SK-N-SH (cell line): ENCODE measurements around the gene BCL11A.

Experiments used
- CTCF ChIP-seq: fragments of 200-600 bp; sonication (generic); IDR thresholded peaks from 2 replicates; pipeline ENCODE4 v1.6.1; 2017; ENCODE audit warnings: antibody characterized with exemption, mild to moderate bottlenecking, moderate library complexity
- ELF1 ChIP-seq: IDR thresholded peaks from 2 replicates; pipeline ENCODE4 v1.4.0; 2012
- EZH2phosphoT487 ChIP-seq: fragments of 200-600 bp; sonication (generic); IDR thresholded peaks from 2 replicates; pipeline ENCODE4 v1.6.1; 2017; ENCODE audit warnings: low read depth, mixed run types, mild to moderate bottlenecking, antibody characterized with exemption, moderate library complexity, borderline replicate concordance
- JUND ChIP-seq: IDR thresholded peaks from 2 replicates; pipeline ENCODE4 v1.4.0; 2012
- MEF2A ChIP-seq: IDR thresholded peaks from 2 replicates; pipeline ENCODE4 v1.4.0; 2012; ENCODE audit warnings: low read depth, borderline replicate concordance
- NFIC ChIP-seq: IDR thresholded peaks from 2 replicates; pipeline ENCODE4 v1.4.0; 2012; ENCODE audit warnings: borderline replicate concordance
- RAD21 ChIP-seq: IDR thresholded peaks from 2 replicates; pipeline ENCODE4 v1.6.1; 2012; ENCODE audit warnings: mild to moderate bottlenecking, low read length
- RCOR1 ChIP-seq: fragments of 150-350 bp; IDR thresholded peaks from 2 replicates; pipeline ENCODE4 v1.6.1; 2017; ENCODE audit warnings: antibody characterized with exemption, low read length
- RFX5 ChIP-seq: IDR thresholded peaks from 2 replicates; pipeline ENCODE4 v1.6.1; 2012; ENCODE audit warnings: mild to moderate bottlenecking, improper control_type of control experiment, low read length
- SIN3A ChIP-seq: IDR thresholded peaks from 2 replicates; pipeline ENCODE4 v1.6.1; 2012; ENCODE audit warnings: low read depth, mild to moderate bottlenecking, low read length, moderate library complexity, borderline replicate concordance
- TF ChIP-seq, protein P1 (sequence below): IDR thresholded peaks from 2 replicates; pipeline ENCODE4 v1.4.0; 2012; ENCODE audit warnings: low read depth

- TF ChIP-seq NFIC (no peak), EZH2phosphoT487 (no peak), MEF2A (no peak), CTCF (no peak), ELF1 (no peak), RAD21 (no peak), JUND (no peak), RCOR1 (no peak), SIN3A (no peak), RFX5 (no peak)
- TF ChIP-seq, protein P1, sequence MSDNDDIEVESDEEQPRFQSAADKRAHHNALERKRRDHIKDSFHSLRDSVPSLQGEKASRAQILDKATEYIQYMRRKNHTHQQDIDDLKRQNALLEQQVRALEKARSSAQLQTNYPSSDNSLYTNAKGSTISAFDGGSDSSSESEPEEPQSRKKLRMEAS = no peak
These were observed 59.6 kb downstream of the BCL11A start for GRCh38 chr2:60493804-60494387.
